HepG2 (cell line): ENCODE data around the gene MRPL18. TPM values are rescaled to one million over a fixed set of nuclear protein-coding genes. Genes with fewer than 3 reads are reported as not detected.

Experiments
- EP300 ChIP-seq, 3 experiments: sonication (generic) in 1 of 3; formaldehyde crosslinking in 1 of 3; IDR thresholded peaks; 2 replicates each; pipeline versions ENCODE4 v1.5.1 to v1.6.1; 2011 to 2020; ENCODE audit warnings: low read depth in 2 of 3, low read length in 2 of 3, borderline replicate concordance in 1 of 3, improper control_type of control experiment in 1 of 3, mild to moderate bottlenecking in 1 of 3, missing genetic modification reagents in 1 of 3, moderate library complexity in 1 of 3
- HHEX ChIP-seq: IDR thresholded peaks from 2 replicates; pipeline ENCODE4 v1.6.1; 2016; ENCODE audit warnings: control low read depth
- KMT2A ChIP-seq: sonication (generic); formaldehyde crosslinking; IDR thresholded peaks from 2 replicates; pipeline ENCODE4 v1.4.0; 2020; ENCODE audit warnings: missing genetic modification reagents
- LCORL ChIP-seq, 2 experiments: fragments of 450-650 bp in 1 of 2; sonication (generic) in 1 of 2; formaldehyde crosslinking in 1 of 2; IDR thresholded peaks; 2 replicates each; pipeline versions ENCODE4 v1.5.0 to v1.6.1; 2017 to 2020; ENCODE audit warnings: antibody characterized with exemption in 1 of 2, missing genetic modification reagents in 1 of 2
- SIX4 ChIP-seq: sonication (generic); formaldehyde crosslinking; IDR thresholded peaks from 2 replicates; pipeline ENCODE4 v1.4.0; 2020; ENCODE audit warnings: missing genetic modification reagents
- SRSF4 ChIP-seq: fragments of 200-400 bp; formaldehyde crosslinking; IDR thresholded peaks from one replicate; pipeline ENCODE4 v1.6.1; 2018; ENCODE audit warnings: mild to moderate bottlenecking, low read depth, low read length, moderate library complexity; ENCODE audit not compliant: poor library complexity, severe bottlenecking
- TRIM24 ChIP-seq: sonication (generic); formaldehyde crosslinking; IDR thresholded peaks from 2 replicates; pipeline ENCODE4 v1.8.0; 2022; ENCODE audit warnings: mild to moderate bottlenecking, missing genetic modification reagents
- ZNF20 ChIP-seq: sonication (generic); formaldehyde crosslinking; IDR thresholded peaks from 2 replicates; pipeline ENCODE4 v1.4.0; 2020; ENCODE audit warnings: mild to moderate bottlenecking, moderate library complexity, missing genetic modification reagents
- ZNF207 ChIP-seq: fragments of 450-650 bp; IDR thresholded peaks from 2 replicates; pipeline ENCODE4 v1.6.1; 2016; ENCODE audit warnings: antibody characterized with exemption, borderline replicate concordance
- ZNF629 ChIP-seq: sonication (generic); formaldehyde crosslinking; conservative IDR thresholded peaks from 2 replicates; pipeline ENCODE4 v1.5.0; 2020; ENCODE audit warnings: missing genetic modification reagents
- ZNF724P ChIP-seq: sonication (generic); formaldehyde crosslinking; IDR thresholded peaks from 2 replicates; pipeline ENCODE4 v1.8.0; 2022; ENCODE audit warnings: missing genetic modification reagents, borderline replicate concordance
- ZSCAN12 ChIP-seq: sonication (generic); formaldehyde crosslinking; IDR thresholded peaks from 2 replicates; pipeline ENCODE4 v1.9.0; 2021; ENCODE audit warnings: mild to moderate bottlenecking, missing genetic modification reagents
- polyA plus RNA-seq, 8 experiments: library from polyadenylated mRNA; depleted of rRNA in 3 of 8; stranded (reverse) in 7 of 8; unstranded in 1 of 8; fragments of >200 nt; fragmentation: Illumina TruSeq in 4 of 8; extraction: Trizol in 4 of 8; gene quantifications; 2 replicates each; pipeline versions ENCODE4 v1.2.1 to v1.2.3, GENCODE V29; 2011 to 2016; ENCODE audit warnings: low read depth in 4 of 8, missing spikeins in 1 of 8, mixed read lengths in 1 of 8; ENCODE audit not compliant: insufficient read depth in 1 of 8
- total RNA-seq, 5 experiments: library from RNA; depleted of rRNA; stranded (reverse); fragments of >200 nt; fragmentation: Illumina TruSeq; extraction: Trizol; gene quantifications; 2 replicates each; pipeline ENCODE4 v1.2.3, GENCODE V29; 2016; ENCODE audit warnings: low read depth in 1 of 5
- TF ChIP-seq, protein P1 (sequence below): sonication (generic); formaldehyde crosslinking; IDR thresholded peaks from 2 replicates; pipeline ENCODE4 v1.5.1; 2020; ENCODE audit warnings: mild to moderate bottlenecking, moderate library complexity, missing genetic modification reagents
- TF ChIP-seq, protein P2 (sequence below): sonication (generic); formaldehyde crosslinking; IDR thresholded peaks from 2 replicates; pipeline ENCODE4 v1.5.0; 2020; ENCODE audit warnings: mild to moderate bottlenecking, missing genetic modification reagents
- TF ChIP-seq, protein P3 (sequence below): sonication (generic); formaldehyde crosslinking; IDR thresholded peaks from 2 replicates; pipeline ENCODE4 v1.5.0; 2020; ENCODE audit warnings: missing genetic modification reagents, mild to moderate bottlenecking, borderline replicate concordance
- TF ChIP-seq, protein P4 (sequence below): sonication (generic); formaldehyde crosslinking; IDR thresholded peaks from 2 replicates; pipeline ENCODE4 v1.4.0; 2020; ENCODE audit warnings: missing genetic modification reagents
- TF ChIP-seq, protein P5 (sequence below): sonication (generic); formaldehyde crosslinking; IDR thresholded peaks from 2 replicates; pipeline ENCODE4 v1.8.1; 2023; ENCODE audit warnings: mild to moderate bottlenecking, missing genetic modification reagents

Gene MRPL18
- total and polyA plus RNA-seq, 2 of the 13 experiments (the other 11 are each of a cell fraction or from before 2014, with no cell fraction given), result 85.6 to 176 TPM

DNA sequence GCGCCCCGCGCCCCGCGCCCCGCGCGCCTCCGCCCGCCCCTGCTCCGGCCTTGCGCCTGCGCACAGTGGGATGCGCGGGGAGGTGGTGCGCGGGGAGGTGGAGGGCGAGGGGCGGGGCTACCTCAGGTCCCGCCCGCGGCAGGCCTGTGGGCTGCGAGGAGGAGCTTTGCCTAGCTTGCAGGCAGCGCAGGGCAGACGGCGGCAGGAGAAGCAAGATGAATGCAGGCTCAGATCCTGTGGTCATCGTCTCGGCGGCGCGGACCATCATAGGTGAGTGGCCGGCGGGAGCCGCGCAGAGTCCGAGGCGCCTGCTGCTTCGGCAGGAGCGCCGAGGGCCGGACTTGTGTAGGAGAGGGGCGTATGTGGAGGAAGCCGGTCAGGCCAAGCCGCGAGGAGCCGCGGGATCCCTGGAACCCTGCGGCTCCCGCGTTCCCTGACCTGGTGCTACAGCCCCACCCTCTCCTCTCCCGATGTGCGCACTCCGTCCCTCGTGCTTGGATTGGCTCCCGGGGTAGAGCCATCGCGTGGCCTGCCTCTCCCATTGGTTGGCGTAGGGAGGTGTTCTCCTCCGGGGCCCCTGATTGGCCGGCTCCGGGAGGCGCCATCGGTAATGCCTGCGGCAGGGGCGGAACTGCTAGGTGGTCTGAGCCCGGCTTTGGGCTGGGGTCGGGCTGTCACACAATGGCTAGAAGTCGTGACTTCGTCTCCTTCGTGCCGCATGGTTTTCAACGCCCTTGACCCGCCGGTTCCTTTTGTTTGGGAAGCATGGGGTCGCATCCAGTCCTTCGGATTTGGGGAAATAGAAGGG, 28.2 kb upstream of the MRPL18 start, which contains the start of gene ACAT2 (continued):
- TF ChIP-seq TRIM24 (CRISPR knock-in tag), result no peak
- TF ChIP-seq ZNF20 (CRISPR knock-in tag), result peak; percentile 91; the same call in 1 of the 2 replicates
- no peak for TF ChIP-seq SRSF4
- no peak for TF ChIP-seq ZNF207
- TF ChIP-seq SIX4, result no peak
- TF ChIP-seq, protein P1, sequence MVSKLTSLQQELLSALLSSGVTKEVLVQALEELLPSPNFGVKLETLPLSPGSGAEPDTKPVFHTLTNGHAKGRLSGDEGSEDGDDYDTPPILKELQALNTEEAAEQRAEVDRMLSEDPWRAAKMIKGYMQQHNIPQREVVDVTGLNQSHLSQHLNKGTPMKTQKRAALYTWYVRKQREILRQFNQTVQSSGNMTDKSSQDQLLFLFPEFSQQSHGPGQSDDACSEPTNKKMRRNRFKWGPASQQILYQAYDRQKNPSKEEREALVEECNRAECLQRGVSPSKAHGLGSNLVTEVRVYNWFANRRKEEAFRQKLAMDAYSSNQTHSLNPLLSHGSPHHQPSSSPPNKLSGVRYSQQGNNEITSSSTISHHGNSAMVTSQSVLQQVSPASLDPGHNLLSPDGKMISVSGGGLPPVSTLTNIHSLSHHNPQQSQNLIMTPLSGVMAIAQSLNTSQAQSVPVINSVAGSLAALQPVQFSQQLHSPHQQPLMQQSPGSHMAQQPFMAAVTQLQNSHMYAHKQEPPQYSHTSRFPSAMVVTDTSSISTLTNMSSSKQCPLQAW, result no peak; the same call in 1 of the 2 replicates
- TF ChIP-seq KMT2A (CRISPR knock-in tag), result peak; percentile 88
- TF ChIP-seq, protein P2, sequence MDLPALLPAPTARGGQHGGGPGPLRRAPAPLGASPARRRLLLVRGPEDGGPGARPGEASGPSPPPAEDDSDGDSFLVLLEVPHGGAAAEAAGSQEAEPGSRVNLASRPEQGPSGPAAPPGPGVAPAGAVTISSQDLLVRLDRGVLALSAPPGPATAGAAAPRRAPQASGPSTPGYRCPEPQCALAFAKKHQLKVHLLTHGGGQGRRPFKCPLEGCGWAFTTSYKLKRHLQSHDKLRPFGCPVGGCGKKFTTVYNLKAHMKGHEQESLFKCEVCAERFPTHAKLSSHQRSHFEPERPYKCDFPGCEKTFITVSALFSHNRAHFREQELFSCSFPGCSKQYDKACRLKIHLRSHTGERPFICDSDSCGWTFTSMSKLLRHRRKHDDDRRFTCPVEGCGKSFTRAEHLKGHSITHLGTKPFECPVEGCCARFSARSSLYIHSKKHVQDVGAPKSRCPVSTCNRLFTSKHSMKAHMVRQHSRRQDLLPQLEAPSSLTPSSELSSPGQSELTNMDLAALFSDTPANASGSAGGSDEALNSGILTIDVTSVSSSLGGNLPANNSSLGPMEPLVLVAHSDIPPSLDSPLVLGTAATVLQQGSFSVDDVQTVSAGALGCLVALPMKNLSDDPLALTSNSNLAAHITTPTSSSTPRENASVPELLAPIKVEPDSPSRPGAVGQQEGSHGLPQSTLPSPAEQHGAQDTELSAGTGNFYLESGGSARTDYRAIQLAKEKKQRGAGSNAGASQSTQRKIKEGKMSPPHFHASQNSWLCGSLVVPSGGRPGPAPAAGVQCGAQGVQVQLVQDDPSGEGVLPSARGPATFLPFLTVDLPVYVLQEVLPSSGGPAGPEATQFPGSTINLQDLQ, result no peak; the same call in none of the 2 replicates
- TF ChIP-seq ZSCAN12 (CRISPR knock-in tag), result peak; percentile 89
- TF ChIP-seq, protein P3, sequence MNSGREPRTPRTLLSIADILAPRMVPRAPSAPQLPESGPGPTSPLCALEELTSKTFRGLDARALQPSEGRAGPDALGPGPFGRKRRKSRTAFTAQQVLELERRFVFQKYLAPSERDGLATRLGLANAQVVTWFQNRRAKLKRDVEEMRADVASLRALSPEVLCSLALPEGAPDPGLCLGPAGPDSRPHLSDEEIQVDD (CRISPR knock-in tag), result no peak
- TF ChIP-seq, protein P4, sequence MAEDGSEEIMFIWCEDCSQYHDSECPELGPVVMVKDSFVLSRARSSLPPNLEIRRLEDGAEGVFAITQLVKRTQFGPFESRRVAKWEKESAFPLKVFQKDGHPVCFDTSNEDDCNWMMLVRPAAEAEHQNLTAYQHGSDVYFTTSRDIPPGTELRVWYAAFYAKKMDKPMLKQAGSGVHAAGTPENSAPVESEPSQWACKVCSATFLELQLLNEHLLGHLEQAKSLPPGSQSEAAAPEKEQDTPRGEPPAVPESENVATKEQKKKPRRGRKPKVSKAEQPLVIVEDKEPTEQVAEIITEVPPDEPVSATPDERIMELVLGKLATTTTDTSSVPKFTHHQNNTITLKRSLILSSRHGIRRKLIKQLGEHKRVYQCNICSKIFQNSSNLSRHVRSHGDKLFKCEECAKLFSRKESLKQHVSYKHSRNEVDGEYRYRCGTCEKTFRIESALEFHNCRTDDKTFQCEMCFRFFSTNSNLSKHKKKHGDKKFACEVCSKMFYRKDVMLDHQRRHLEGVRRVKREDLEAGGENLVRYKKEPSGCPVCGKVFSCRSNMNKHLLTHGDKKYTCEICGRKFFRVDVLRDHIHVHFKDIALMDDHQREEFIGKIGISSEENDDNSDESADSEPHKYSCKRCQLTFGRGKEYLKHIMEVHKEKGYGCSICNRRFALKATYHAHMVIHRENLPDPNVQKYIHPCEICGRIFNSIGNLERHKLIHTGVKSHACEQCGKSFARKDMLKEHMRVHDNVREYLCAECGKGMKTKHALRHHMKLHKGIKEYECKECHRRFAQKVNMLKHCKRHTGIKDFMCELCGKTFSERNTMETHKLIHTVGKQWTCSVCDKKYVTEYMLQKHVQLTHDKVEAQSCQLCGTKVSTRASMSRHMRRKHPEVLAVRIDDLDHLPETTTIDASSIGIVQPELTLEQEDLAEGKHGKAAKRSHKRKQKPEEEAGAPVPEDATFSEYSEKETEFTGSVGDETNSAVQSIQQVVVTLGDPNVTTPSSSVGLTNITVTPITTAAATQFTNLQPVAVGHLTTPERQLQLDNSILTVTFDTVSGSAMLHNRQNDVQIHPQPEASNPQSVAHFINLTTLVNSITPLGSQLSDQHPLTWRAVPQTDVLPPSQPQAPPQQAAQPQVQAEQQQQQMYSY (CRISPR knock-in tag), result peak; percentile 57; the same call in 1 of the 2 replicates
- TF ChIP-seq ZNF724P, result no peak
- TF ChIP-seq EP300 (IDR thresholded peaks at IDR 0.05; ENCODE audit: low read depth in 2 of 2, low read length in 2 of 2), result peak in 1 of 2 experiments; percentile 31; a peak in 2 of 4 replicates
- 0 out of 2 replicates have a peak, but pooled peaks have one; percentile 43 for TF ChIP-seq EP300 (CRISPR knock-in tag; IDR thresholded peaks at IDR 0.05; ENCODE audit: borderline replicate concordance)
- TF ChIP-seq, protein P5, sequence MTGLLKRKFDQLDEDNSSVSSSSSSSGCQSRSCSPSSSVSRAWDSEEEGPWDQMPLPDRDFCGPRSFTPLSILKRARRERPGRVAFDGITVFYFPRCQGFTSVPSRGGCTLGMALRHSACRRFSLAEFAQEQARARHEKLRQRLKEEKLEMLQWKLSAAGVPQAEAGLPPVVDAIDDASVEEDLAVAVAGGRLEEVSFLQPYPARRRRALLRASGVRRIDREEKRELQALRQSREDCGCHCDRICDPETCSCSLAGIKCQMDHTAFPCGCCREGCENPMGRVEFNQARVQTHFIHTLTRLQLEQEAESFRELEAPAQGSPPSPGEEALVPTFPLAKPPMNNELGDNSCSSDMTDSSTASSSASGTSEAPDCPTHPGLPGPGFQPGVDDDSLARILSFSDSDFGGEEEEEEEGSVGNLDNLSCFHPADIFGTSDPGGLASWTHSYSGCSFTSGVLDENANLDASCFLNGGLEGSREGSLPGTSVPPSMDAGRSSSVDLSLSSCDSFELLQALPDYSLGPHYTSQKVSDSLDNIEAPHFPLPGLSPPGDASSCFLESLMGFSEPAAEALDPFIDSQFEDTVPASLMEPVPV (CRISPR knock-in tag), result peak; percentile 92
- no peak for TF ChIP-seq LCORL (IDR thresholded peaks at IDR 0.05)
- peak; percentile 70; the same call in 1 of the 2 replicates for TF ChIP-seq LCORL (CRISPR knock-in tag; IDR thresholded peaks at IDR 0.05)
- TF ChIP-seq ZNF629 (CRISPR knock-in tag), result 0 out of 2 replicates have a peak, but pooled peaks have one; percentile 10
- TF ChIP-seq HHEX (CRISPR knock-in tag), result no peak
